Activated CD4-positive, alpha-beta T cell treated with anti-CD3 and anti-CD28 coated beads for 24 hours (primary cell): ENCODE measurements around the gene ELK4.

Experiments
- DNase-seq, 2 donors: peaks; one replicate each; pipeline ENCODE4 v3.0.0-alpha.2; 2020; ENCODE audit warnings: low read depth in 2 of 2

Gene ELK4

DNA sequence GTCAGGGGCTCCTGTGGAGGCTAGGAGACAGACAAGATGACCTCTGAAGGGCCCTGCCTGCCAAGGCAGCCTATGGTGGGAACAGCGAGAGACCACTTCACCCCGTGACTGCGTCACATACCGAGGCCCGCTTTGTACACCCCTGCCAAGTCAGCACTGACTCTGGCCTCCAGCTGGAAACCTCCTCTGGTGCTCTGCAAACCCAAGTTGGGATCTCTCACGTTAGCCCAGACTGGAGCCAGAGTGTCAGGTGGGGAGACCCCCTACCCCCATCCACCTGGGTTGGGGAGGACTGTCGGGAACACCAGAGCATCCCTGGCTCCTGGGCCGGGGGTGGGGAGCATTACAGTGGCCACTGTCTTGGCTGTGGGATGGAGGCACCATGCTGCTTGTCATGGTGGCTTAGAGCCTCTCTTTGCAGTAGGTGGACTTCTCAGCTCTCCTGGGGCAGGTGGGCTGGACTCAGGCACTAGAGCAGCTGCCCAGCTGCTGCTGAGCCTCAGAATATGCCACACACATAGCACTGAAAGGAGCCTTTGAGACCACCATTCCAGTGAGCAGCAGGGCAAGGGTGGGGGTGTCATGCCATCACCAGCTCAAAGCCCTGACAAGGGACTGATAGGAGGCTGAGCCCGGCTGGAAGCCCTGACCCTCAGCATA is 50.4 kb downstream of the ELK4 start:
- no peak for DNase-seq

DNA sequence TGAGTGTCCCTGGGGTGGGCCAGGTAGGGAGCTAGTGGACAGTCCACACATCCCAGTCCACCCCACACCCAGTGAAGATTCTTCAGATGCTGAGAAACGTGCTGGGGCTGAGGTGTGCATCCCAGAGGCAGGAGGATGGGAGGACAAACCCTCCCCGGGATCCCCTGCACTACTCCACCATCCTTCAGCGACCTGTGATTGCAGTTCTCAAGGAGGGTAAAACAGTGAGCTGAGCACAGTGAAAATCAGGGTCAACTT is 51.0 kb downstream of the ELK4 start:
- no peak for DNase-seq

DNA sequence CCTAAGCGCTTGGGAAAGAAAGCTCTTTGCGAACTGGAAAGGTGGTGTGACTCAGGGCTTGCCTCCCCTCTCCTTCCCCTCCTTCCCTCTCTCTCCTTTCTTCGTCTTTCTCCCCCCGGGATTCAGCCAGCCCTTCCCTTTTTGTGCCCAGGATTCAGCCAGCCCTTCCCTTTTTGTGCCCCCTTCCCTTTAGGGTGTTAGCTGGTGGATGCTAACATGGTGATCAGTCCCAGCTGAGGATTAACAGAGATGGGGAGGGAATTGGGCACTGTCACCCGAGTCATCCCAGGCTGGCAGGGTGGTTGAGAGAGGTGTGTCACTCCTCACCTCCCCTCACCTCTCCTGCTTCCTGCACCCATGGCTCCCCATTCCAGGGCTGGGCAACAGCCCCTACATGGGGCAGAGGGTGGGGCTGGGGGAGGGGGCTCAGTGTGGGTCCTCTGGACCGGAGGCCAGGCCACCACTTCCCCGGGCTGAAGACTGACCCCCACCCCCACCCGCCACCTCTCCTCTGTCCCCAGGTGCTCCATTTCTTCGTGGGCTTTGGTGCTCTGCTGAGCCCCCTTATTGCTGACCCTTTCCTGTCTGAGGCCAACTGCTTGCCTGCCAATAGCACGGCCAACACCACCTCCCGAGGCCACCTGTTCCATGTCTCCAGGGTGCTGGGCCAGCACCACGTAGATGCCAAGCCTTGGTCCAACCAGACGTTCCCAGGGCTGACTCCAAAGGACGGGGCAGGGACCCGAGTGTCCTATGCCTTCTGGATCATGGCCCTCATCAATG is 51.5 kb downstream of the ELK4 start:
- DNase-seq: no peak

DNA sequence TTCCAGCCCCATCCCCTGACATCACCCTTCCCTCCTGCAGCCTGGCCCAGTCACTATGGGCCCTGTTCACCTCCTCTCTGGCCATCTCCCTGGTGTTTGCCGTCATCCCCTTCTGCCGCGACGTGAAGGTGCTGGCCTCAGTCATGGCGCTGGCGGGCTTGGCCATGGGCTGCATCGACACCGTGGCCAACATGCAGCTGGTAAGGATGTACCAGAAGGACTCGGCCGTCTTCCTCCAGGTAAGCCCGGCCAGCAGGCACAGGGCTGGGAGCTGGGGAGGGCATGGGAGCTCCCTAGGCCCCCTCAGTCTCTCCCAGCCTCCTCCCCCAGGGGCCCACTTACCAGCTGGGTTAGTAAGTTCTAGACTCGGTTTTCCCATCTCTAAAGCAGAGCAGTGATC is 52.1 kb downstream of the ELK4 start:
- DNase-seq: no peak

DNA sequence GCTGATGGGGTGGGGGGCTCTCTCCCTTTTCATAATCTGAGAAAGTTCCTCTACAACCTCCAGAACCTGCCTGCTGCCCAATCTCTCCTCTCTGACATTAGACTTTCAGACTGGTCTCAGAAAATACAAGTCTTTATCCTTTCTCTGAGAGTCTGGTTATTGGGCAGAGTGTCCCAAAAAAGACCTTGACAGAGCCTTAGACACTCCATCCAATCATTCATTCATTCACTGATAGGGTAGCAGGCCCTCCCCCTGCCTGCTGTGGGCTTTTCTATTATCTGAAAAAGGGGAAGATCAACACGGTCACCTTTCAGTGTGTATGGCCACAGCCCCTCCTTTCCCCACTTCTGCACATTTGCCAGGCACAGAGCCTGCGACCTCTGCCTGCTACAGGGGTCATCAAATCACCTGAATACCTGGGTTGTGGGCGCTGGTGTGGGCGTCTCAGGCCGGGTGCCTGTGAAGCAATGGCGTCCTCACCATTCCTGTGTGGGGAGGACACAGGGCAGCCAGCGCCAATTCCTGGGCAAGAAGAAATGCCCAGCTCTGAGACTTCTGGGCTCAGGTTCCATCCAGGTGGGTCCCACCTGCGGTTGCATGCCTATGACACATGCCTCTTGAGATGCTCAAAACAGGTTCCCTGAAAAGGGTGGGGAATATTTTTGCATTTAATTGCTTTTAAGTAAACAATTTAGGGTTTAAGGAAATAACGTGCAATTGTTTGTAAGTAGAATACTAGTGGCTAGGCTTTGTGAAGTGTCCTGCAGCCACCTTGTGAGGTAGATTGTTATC is 52.8 kb downstream of the ELK4 start:
- no peak for DNase-seq

DNA sequence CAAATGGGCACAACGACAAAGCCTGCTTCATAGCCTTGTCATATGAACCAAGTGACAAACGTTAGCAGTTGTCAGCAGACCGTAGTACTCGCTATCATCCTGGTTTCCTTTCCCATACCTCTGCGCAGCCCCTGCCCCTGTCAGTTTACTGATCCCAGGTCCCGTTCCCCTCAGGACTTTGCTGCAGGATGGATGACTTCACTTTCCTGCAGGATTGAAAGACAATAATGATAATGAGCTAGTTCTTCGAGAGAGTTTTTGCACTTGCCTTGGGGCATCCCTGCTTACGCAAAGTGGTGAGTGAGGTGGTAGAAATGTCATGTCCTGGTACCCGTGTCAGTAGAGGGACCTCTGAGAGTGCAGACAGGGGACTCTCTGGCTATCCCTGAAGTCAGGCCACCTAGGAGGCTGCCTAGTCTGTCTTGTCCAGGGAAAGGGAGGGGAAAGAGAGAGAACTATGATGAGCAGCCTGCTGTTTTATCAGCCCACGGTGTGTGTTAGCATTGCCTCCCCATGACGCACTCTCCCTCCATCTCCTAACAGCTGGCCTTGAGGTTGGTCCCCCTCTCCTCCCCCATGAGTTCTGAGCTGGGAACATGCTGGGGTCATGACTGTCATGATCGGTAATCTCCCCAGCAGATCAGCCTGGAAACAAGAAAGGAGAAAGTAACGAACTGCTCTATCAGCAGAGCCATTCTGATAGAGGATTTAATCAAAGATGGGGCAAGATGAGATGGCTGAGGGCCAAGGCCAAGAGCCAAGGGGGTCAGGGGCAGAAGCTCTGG is 53.7 kb downstream of the ELK4 start:
- DNase-seq: no peak

DNA sequence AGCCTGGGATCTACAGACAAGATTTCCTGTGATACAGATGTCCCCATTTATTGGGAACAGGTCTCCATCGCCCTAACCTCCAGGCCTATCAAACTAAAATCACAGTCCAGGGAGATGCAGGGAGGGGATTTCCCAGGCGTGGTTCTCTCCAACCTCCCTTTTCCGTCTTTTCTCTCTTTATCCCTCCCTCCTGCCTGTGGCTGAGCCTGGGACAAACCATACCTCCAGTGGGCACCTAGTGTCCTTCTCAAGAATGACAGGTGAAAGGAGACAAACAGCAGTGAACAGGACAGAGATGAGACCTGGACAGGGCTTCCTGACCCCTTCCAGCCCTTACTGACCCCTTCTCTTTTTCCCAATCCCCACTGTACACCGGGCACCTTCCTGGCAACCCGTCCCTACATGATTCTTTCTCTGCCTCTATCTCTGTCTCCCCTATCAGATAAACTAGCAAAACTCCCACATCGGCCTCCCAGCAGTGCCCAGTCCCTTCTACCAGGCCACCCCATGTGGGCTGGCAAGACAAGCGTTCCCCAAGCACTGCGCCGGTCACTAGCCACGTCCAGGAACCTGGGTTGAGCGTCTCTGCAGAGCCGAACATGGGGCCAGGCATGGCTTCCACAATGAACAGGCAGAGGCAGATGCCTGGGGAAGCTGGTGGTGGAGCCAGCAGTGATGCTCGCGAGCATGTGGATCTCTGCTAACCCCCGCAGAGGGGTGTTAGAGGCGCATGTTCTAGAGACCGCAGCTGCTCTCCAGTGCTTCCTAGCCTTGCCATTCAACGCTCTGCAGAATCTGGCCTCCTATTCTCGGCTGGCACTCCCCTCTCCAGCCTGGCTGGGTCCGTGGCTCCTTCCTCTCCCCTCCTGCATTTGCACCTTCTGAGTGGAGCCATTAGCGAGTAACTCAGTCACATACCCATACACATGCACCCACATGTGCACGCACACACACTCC is 54.7 kb downstream of the ELK4 start:
- DNase-seq: no peak

DNA sequence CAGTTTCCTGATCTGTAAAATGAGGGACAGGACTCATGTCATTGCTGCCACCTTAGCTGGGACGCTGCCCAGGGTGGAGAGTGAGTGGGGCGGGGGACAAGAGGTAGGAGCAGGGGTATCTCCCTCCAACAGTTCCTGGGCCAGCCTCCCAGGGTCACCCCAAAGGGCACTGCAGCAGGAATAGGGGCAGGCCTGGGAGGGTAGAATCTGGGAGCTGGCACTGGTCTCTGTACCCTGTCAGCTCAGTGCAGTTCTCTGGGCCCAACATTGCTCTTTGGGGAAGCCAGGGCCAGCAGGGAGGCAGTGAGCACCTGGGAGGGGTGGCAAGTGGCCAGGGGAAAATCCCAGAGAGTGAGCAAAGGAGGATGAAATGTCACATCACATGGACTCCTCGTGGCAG is 55.8 kb downstream of the ELK4 start:
- no peak for DNase-seq

DNA sequence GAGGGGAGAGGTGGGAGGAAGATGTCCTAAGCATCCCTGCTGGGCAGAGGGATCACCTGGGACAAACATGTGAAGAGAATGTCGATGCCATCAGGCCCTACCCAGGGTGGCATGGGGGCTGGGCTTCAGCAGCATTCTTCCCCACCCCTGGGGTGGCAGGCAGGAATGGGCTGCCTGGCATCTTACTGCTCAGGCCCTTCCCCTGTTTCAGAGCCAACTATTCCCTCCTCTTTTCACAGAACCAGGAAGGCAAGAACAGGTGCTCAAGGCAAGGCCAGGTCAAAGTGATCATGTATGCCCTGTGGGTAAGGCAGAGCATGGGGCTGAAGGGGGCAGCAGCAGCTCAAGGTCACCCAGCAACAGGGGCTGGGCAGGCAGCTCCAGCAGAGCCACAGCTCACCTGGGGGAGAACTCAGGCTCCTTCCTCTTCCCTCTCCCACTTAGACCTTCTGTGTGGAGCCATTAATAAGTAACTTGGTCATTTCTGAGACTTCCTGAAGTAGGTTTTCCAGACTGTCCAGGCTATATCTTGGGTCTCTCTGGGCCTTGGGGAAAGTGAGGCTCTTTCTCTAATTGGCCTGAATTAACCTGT is 56.4 kb downstream of the ELK4 start:
- no peak for DNase-seq

DNA sequence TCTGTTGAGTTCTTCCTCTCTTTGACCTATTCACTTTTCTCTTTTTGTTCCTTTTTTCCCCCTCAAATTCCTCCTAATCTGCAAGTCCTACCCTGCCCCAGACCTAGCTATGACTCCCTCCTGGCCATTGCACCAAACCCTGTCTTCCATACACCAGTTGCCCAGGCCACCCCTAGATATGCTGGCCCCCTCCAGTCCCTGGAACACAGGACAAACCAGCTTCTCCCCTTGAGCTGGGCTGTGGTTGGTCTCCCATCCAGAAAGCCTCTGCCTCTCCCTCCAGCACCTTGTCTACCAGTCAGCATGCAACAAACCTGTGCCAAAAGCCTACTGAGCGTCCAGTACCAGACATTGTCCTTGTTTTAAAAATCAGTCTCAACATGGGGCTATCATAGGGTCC is 59.4 kb downstream of the ELK4 start:
- DNase-seq: no peak

DNA sequence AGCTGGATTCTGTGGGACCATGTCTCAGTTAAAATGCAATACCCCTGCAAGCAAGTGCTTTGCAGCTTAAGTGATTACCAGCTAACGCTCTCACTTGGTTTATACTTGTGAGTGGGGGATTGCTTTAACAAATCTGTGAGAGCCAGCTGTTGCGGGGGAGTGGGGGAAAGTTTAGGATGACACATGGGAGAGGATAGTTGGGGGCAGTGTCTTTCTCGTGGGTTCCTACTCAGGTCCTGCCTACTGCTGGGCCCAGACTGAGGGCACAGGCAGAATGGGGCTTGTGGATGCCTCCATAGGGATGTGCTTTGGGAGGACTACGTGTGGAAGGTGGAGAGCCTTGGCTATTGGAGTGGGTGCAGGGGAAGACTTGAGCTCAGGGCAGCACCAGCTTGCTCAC is 60.1 kb downstream of the ELK4 start:
- DNase-seq: no peak

DNA sequence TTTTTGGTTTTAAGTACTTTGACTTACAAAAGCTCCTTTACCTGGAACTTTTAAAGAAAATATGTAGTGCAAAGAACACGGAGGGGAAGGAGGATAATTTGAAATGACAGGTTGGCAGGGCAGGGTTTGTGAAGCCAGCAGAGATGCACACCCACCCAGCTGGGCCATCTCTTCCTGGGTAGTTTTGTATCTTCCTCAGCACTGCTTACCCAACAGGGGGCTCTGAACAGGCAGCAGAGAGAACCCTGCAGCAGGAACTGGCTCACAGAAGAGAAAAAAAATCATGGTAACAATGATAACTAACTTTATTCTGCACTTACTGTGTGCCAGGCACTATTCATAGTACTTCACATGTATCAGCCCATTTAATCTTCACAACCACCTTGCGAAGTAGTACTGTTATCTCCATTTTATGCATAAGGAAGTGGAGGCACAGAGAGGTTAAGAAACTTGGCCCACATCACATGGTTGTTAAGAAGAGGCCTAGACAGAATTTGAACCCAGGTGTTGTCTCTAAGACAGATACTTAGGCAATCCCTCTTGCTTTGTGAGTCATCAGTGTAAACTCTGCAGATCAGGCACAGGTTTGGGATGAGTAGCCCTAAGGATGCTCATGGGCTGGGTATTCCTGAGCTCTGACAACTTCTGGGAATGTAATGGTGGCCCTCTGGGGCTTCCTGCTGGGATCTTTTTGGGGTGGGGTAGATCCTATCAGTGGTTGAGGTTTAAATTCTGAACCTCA is 60.8 kb downstream of the ELK4 start:
- no peak for DNase-seq

DNA sequence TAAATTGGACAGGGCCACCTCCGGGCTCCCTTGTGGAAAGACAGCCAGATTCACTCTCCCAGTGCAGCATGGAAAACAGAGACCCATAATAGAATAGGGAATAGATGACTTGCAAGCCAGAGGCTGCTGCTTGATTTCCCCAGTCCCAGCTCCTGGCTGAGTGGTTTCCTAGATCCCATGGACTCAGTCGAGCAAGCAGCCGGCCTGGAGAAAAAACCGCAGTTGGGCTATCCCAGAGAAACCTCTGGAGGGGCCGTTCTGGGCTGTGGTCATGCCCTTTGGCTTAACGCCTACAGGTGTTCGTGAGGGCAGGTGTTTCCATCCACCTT is 61.7 kb downstream of the ELK4 start:
- no peak for DNase-seq

DNA sequence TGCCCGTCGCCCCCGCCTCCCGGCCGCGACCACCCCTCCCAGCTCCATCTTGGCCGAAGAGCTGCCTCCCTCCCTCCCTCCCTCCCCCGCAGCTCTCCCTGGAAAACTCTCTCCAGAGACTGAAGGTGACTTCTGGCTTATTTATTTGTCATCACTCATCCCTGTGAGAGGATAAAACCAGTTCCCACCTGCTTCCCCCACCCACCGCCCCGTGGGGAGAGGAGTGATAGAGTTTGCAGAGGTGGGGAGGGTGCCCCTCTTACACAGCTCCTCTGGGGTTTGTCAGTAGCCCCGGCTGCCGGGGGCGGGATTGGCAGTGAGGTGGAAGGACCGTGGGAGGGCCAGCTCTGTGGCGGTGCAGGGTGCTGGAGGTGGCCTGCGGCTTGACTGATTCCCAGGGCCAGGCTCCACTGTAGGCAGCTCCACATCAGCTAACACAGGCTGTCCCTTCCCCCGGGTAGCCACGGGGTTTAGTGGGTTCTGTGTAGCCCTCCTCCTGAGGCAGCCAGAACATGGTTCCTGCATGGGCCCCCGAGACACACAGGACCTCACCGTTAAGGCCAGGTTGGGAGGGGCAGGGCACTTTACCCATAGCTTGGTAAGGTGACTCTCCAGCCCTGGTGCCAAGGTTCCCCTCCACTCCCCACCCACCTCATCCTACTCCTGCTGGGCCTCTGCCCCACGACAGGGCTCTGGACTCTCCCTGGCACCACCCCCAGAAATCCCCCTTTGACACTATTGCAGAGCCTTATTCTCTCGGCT is 62.2 kb downstream of the ELK4 start:
- no peak for DNase-seq

DNA sequence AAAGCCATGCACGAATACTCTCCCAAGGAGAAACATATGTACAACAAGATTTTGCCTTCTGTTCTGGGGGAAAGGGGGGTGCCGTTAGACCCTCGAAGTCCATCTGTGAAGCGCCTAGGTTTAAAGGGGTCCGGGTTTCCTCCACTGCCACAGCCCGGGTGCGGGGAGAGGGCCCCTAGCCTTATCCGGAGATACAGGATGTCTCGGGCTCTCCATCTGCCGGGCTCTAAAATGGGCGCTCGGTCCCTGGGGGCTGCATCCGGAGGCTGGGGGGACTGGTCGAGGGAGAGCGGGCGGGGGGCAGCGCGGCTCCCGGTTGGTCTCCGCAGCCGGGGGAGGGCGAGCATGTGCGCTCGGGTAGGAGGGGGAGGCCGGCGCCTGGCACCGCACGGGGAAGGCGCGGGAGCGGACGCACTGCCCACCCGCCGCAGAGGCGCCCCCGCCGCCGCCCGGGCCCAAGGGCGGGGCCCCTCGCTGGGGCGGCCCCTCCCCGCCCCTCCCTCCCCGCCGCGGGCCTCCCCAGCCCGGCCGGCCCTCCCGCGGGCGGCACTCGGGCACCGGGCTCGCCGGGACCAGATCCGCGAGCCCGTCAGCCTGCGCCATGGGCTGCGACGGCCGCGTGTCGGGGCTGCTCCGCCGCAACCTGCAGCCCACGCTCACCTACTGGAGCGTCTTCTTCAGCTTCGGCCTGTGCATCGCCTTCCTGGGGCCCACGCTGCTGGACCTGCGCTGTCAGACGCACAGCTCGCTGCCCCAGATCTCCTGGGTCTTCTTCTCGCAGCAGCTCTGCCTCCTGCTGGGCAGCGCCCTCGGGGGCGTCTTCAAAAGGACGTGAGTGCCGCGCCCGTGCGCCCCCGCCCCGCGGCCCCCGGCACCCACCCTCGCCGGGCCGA is 63.1 kb downstream of the ELK4 start:
- DNase-seq: no peak

DNA sequence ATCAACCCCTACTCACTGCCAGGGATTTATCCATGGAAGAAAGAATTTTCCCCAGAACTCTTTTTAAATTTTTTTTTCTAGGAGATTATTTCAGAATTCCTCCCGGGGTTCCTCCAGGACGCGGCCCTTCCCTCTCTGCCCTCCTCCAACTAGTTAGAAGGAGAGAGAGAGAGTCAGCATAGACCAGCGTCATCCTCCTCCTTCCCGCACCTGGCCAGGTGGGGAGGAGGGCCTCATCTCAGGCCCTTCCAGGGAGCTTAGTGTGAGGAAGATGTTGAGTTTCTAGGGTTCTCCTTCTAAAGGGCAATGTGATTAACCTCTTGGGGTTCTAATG is 63.7 kb downstream of the ELK4 start:
- DNase-seq: no peak

DNA sequence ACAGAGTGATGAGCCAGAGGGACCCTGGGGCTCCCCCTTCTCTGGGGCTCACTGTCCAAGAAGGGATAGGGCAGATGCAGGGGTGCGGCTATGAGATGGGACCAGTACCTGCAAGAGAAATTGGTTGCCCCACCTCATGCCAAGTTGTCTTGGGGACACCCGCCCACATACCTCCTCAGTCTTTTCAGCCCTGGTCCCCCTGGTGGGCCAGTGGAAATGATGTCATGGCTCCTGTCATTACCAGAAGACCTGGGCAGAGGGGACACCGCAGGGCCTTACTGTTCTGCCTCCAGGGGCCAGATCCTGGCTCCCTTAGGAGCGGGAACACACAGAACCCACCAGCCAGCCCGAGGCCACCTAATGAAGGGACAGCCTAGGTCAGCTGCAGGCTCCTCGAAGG is 64.1 kb downstream of the ELK4 start:
- DNase-seq: no peak

DNA sequence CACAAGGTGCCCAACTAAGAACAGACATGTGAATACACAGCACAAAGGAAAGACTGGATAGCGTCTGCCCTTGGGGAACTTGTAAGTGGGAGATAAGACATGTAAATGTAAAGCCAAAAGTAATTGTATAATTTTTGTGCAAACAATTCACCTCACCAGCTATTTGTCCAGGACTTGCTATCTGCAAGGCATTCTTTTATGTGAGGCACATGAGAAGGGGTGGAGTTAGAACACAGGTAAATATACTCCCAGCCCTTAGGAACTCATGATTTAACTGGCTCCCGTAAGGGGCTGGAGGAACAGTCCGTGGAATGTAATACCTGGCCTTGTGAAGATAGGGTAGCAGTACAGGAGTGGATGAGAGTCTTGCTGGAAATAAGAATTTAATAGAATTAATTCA is 66.0 kb downstream of the ELK4 start:
- no peak for DNase-seq
